Small intestine (tissue), 7 donors: ENCODE data around the gene AAMP. TPM values are rescaled to one million over a fixed set of nuclear protein-coding genes. Genes with fewer than 3 reads are reported as not detected.

Experiments used
- DNase-seq, 2 donors: peaks; one replicate each; pipeline versions ENCODE4 v3.0.0 to v3.0.0-alpha.2; 2013
- FAIRE-seq: peaks from 2 replicates; lab custom pipeline; 2012; peaks lifted over from hg19 to GRCh38; lab: Jason Lieb, UNC
- H3K27ac ChIP-seq, 3 donors: one replicate each; pipeline ENCODE4 v1.5.1; 2013; ENCODE audit warnings: low read length in 2 of 3, mild to moderate bottlenecking in 2 of 3, control low read depth in 1 of 3, inconsistent platforms in 1 of 3, low read depth in 1 of 3, moderate library complexity in 1 of 3
- H3K27me3 ChIP-seq, 3 donors: one replicate each; pipeline ENCODE4 v1.6.1; 2013; ENCODE audit warnings: low read length in 3 of 3, inconsistent platforms in 1 of 3; ENCODE audit not compliant: control insufficient read depth in 3 of 3, insufficient read depth in 3 of 3
- H3K36me3 ChIP-seq, 3 donors: one replicate each; pipeline ENCODE4 v1.6.1; 2013; ENCODE audit warnings: low read length in 3 of 3, inconsistent platforms in 1 of 3, low read depth in 1 of 3, mild to moderate bottlenecking in 1 of 3, moderate library complexity in 1 of 3; ENCODE audit not compliant: control insufficient read depth in 3 of 3, insufficient read depth in 2 of 3
- H3K4me1 ChIP-seq, 3 donors: one replicate each; pipeline ENCODE4 v1.6.1; 2013; ENCODE audit warnings: low read length in 2 of 3, inconsistent platforms in 1 of 3, low read depth in 1 of 3, mild to moderate bottlenecking in 1 of 3, moderate library complexity in 1 of 3; ENCODE audit not compliant: control insufficient read depth in 3 of 3, insufficient read depth in 2 of 3
- H3K4me3 ChIP-seq, 3 donors: one replicate each; pipeline ENCODE4 v1.5.1; 2013; ENCODE audit warnings: low read length in 3 of 3, control low read depth in 1 of 3, inconsistent platforms in 1 of 3, low read depth in 1 of 3, mild to moderate bottlenecking in 1 of 3, moderate library complexity in 1 of 3
- H3K9me3 ChIP-seq, 2 donors: one replicate each; pipeline ENCODE4 v1.6.1; 2013; ENCODE audit warnings: low read depth in 1 of 2, low read length in 1 of 2; ENCODE audit not compliant: control insufficient read depth in 2 of 2, insufficient read depth in 1 of 2
- WGBS, 3 donors: extraction: QIAGEN DNeasy Blood & Tissue Kit; methylation state at CpG; one replicate each; pipeline ENCODE4 v1.1.7; 2013; 5-methylcytosine and 5-hydroxymethylcytosine counted together
- polyA plus RNA-seq, 4 donors: library from polyadenylated mRNA; stranded (reverse) in 3 of 4; unstranded in 1 of 4; fragments of 200-250 nt in 3 of 4; fragments of 120-200 nt in 1 of 4; gene quantifications; one replicate each; pipeline versions ENCODE4 v1.2.1 to v1.2.3, GENCODE V29; 2013
- donor health status: healthy with polysubstance abuse.
- donor health status: control.
- donor health status: control.
- donor health status: Bipolar disorder and iron deficiency.
- donor health status: healthy.

Gene AAMP
- polyA plus RNA-seq, 4 donors = 101 to 134 (median 118) TPM

- Histone ChIP-seq H3K9me3 (no peaks in the 10 kb centered on the region), H3K36me3 (peaks cover 0 to 8% (median 0%) of the 10 kb centered on the region in 3 donors), H3K27me3 (no peaks in the 10 kb centered on the region), H3K4me1 (peaks cover 2 to 72% (median 22%) of the 10 kb centered on the region in 3 donors), H3K27ac (peak within 1 kb of the TSS; percentile 94 to 100 (median 97)), H3K4me3 (peak within 1 kb of the TSS; percentile 77 to 93 (median 83))
- FAIRE-seq (no peak), DNase-seq (peak; percentile 83 to 94)
- WGBS, 3 donors = 4 to 5% (median 4%) methylated on average over 49 to 63 of the region's 63 CpGs
These were observed 22.4 kb upstream of the AAMP start, which contains the start of gene TMBIM1 for GRCh38 chr2:218292048-218293014. Gene TMBIM1, minus strand, starts transcription at chr2:218292503. Its CDS starts 10,362 bp downstream, at chr2:218282141.

- peak overlapping the region; percentile 77 to 93 (median 83) for H3K4me3 ChIP-seq
- H3K27me3 ChIP-seq = no peaks in the 10 kb centered on the region
- FAIRE-seq = no peak
- H3K36me3 ChIP-seq = peaks cover 0 to 9% (median 0%) of the 10 kb centered on the region in 3 donors
- whole genome bisulfite sequencing, 3 donors = 21 to 25% (median 22%) methylated on average over 12 of the region's 12 CpGs
- peaks cover 2 to 78% (median 22%) of the 10 kb centered on the region in 3 donors for H3K4me1 ChIP-seq
- peak overlapping the region; percentile 94 to 100 (median 97) for H3K27ac ChIP-seq
- H3K9me3 ChIP-seq = no peaks in the 10 kb centered on the region
- DNase-seq = peak; percentile 62 to 67
These were observed 21.5 kb upstream of the AAMP start for GRCh38 chr2:218291318-218292047.

- Histone ChIP-seq H3K4me3 (peak overlapping the region; percentile 12 to 93 (median 83)), H3K27me3 (no peaks in the 10 kb centered on the region), H3K4me1 (peaks cover 5 to 78% (median 26%) of the 10 kb centered on the region in 3 donors), H3K27ac (peak overlapping the region; percentile 94 to 100 (median 97)), H3K9me3 (no peaks in the 10 kb centered on the region), H3K36me3 (peaks cover 0 to 18% (median 0%) of the 10 kb centered on the region in 3 donors)
- 16 to 33% (median 16%) methylated on average over 12 of the region's 12 CpGs for WGBS, 3 donors
- FAIRE-seq (no peak), DNase-seq (peak; percentile 44 to 70)
These were observed 20.7 kb upstream of the AAMP start for GRCh38 chr2:218290316-218291261.

GRCh38 chr2:218289639-218290315 is 19.8 kb upstream of the AAMP start:
- H3K36me3 ChIP-seq = peaks cover 0 to 25% (median 0%) of the 10 kb centered on the region in 3 donors
- no peaks in the 10 kb centered on the region for H3K9me3 ChIP-seq
- WGBS, 3 donors = 5 to 24% (median 16%) methylated on average over 6 of the region's 6 CpGs
- peak; percentile 84 to 90 for DNase-seq
- no peak for FAIRE-seq
- H3K4me3 ChIP-seq = peak overlapping the region in 2 of 3 donors; percentile 83 to 93
- H3K27me3 ChIP-seq = no peaks in the 10 kb centered on the region
- peaks cover 8 to 80% (median 29%) of the 10 kb centered on the region in 3 donors for H3K4me1 ChIP-seq
- H3K27ac ChIP-seq = peak overlapping the region; percentile 94 to 100 (median 97)

GRCh38 chr2:218286570-218287459 is 16.9 kb upstream of the AAMP start:
- Histone ChIP-seq H3K36me3 (peaks cover 0 to 54% (median 10%) of the 10 kb centered on the region in 3 donors), H3K27me3 (no peaks in the 10 kb centered on the region), H3K4me1 (peaks cover 10 to 81% (median 29%) of the 10 kb centered on the region in 3 donors), H3K9me3 (no peaks in the 10 kb centered on the region), H3K4me3 (peak overlapping the region in 2 of 3 donors; percentile 37 to 44), H3K27ac (peak overlapping the region; percentile 97 to 100 (median 99))
- FAIRE-seq (no peak), DNase-seq (peak; percentile 98 to 100)
- WGBS, 3 donors = 2 to 4% (median 3%) methylated on average over 11 of the region's 11 CpGs

GRCh38 chr2:218285604-218286003 is 15.7 kb upstream of the AAMP start:
- H3K4me3 ChIP-seq = peak overlapping the region in 1 of 3 donors; percentile 2
- H3K27me3 ChIP-seq = no peaks in the 10 kb centered on the region
- H3K9me3 ChIP-seq = no peaks in the 10 kb centered on the region
- FAIRE-seq (no peak), DNase-seq (no peak)
- H3K4me1 ChIP-seq = peaks cover 10 to 73% (median 23%) of the 10 kb centered on the region in 3 donors
- WGBS, 3 donors = 33 to 38% (median 38%) methylated on average over 6 of the region's 6 CpGs
- peak overlapping the region; percentile 97 to 100 (median 99) for H3K27ac ChIP-seq
- H3K36me3 ChIP-seq = peaks cover 3 to 58% (median 15%) of the 10 kb centered on the region in 3 donors
